Measurements from ENCODE around the gene GALNT10. TPM values are rescaled to one million over a fixed set of nuclear protein-coding genes. Genes with fewer than 3 reads are reported as not detected.

Gene GALNT10
- total and polyA plus RNA-seq, 2 of the 8 experiments (the other 6 are each of a cell fraction or from before 2014, with no cell fraction given) = 4.6 to 15.5 TPM

GRCh38 chr5:154368041-154368800, 177.7 kb downstream of the GALNT10 start (continued):
- TF ChIP-seq GABPA (IDR thresholded peaks at IDR 0.05; ENCODE audit: borderline replicate concordance, insufficient read depth, low read length) (no peak), CREB1 (IDR thresholded peaks at IDR 0.05) (no peak), CTCF (IDR thresholded peaks at IDR 0.05; ENCODE audit: control extremely low read depth in 1 of 3, insufficient read depth in 1 of 3, low read depth in 1 of 3, low read length in 3 of 3) (no peak), HDAC6 (IDR thresholded peaks at IDR 0.05; ENCODE audit: low read depth, low read length) (no peak), SAP30 (IDR thresholded peaks at IDR 0.05; ENCODE audit: insufficient read depth, insufficient replicate concordance, low read length) (no peak), SUZ12 (IDR thresholded peaks at IDR 0.05; ENCODE audit: low read length) (no peak), EZH2 (IDR thresholded peaks at IDR 0.05; ENCODE audit: low read depth, low read length, severe bottlenecking) (no peak), SIX5 (IDR thresholded peaks at IDR 0.05; ENCODE audit: low read depth, low read length) (no peak)
